PC-3 (cell line): Measurements from ENCODE around the gene TBC1D9. TPM values are rescaled to one million over a fixed set of nuclear protein-coding genes. Genes with fewer than 3 reads are reported as not detected.

Experiments used
- ATAC-seq: fragments of 200-7000 bp; cut with Tn5 transposase; 2 replicates; pipeline ENCODE4 v1.9.1; 2020; ENCODE audit warnings: mild to moderate bottlenecking, moderate library complexity
- BruUV-seq: library from RNA; stranded (reverse); fragments of 400-500 nt; replicated peaks from 2 replicates; lab custom pipeline; 2021; lab: Mats Ljungman, UMichigan
- CTCF ChIA-PET: fragments of 300-600 bp; sonication (Branson Sonifier 250); formaldehyde crosslinking; loops from one replicate; lab custom pipeline; 2022; ENCODE audit warnings: antibody characterized with exemption; lab: Charles Lee
- POLR2A ChIA-PET: fragments of 300-600 bp; sonication (Branson Sonifier 250); formaldehyde crosslinking; loops from one replicate; lab custom pipeline; 2022; ENCODE audit warnings: antibody characterized with exemption; ENCODE audit not compliant: unreplicated experiment; lab: Charles Lee
- DNase-seq: peaks from one replicate; pipeline ENCODE4 v3.0.0-alpha.2; 2015
- H2AFZ ChIP-seq: fragments of 300-600 bp; sonication (generic); 2 replicates; pipeline ENCODE4 v1.6.0; 2016; ENCODE audit warnings: antibody characterized with exemption, low read length
- H3F3A ChIP-seq: fragments of 300-600 bp; sonication (generic); one replicate; pipeline ENCODE4 v1.6.0; 2017; ENCODE audit warnings: antibody characterized with exemption, low read length, control low read depth, mild to moderate bottlenecking; ENCODE audit not compliant: unreplicated experiment
- H3K27ac ChIP-seq: fragments of 300-600 bp; sonication (generic); 2 replicates; pipeline ENCODE4 v1.5.1; 2016; ENCODE audit warnings: mild to moderate bottlenecking, low read length
- H3K27me3 ChIP-seq: fragments of 300-600 bp; sonication (generic); 2 replicates; pipeline ENCODE4 v1.6.1; 2016; ENCODE audit warnings: low read length, mixed read lengths
- H3K36me3 ChIP-seq: fragments of 300-600 bp; sonication (generic); 2 replicates; pipeline ENCODE4 v1.6.1; 2016; ENCODE audit warnings: low read depth, mixed run types, low read length, mixed read lengths
- H3K4me1 ChIP-seq: fragments of 300-600 bp; sonication (generic); 2 replicates; pipeline ENCODE4 v1.5.1; 2016; ENCODE audit warnings: low read length; ENCODE audit not compliant: insufficient read depth
- H3K4me2 ChIP-seq: fragments of 300-600 bp; sonication (generic); 2 replicates; pipeline ENCODE4 v1.6.0; 2016; ENCODE audit warnings: low read length
- H3K4me3 ChIP-seq: fragments of 300-600 bp; sonication (generic); 2 replicates; pipeline ENCODE4 v1.5.1; 2016; ENCODE audit warnings: mild to moderate bottlenecking, low read length, mixed read lengths
- H3K79me2 ChIP-seq: fragments of 300-600 bp; sonication (generic); 2 replicates; pipeline ENCODE4 v1.6.1; 2017; ENCODE audit warnings: low read length, mixed read lengths
- H3K9ac ChIP-seq: fragments of 300-600 bp; sonication (generic); 2 replicates; pipeline ENCODE4 v1.6.0; 2016; ENCODE audit warnings: mild to moderate bottlenecking, low read length
- H3K9me2 ChIP-seq: fragments of 300-600 bp; sonication (generic); replicated peaks from 2 replicates; pipeline ENCODE4 v1.6.1; 2016; ENCODE audit warnings: mixed run types, low read length, mixed read lengths
- H3K9me3 ChIP-seq: fragments of 300-600 bp; sonication (generic); 2 replicates; pipeline ENCODE4 v1.6.1; 2016; ENCODE audit warnings: low read length, mixed read lengths
- H4K20me1 ChIP-seq: fragments of 300-600 bp; sonication (generic); 2 replicates; pipeline ENCODE4 v1.6.1; 2016; ENCODE audit warnings: low read length, mixed read lengths
- CTCF ChIP-seq: fragments of 300-600 bp; sonication (generic); conservative IDR thresholded peaks from 2 replicates; pipeline ENCODE4 v1.5.1; 2017; ENCODE audit warnings: antibody characterized with exemption, low read depth, mild to moderate bottlenecking, low read length
- EZH2 ChIP-seq: fragments of 300-600 bp; sonication (generic); IDR thresholded peaks from one replicate; pipeline ENCODE4 v1.6.1; 2017; ENCODE audit warnings: antibody characterized with exemption, mild to moderate bottlenecking, low read length; ENCODE audit not compliant: unreplicated experiment
- EZH2phosphoT487 ChIP-seq: fragments of 300-600 bp; sonication (generic); IDR thresholded peaks from 2 replicates; pipeline ENCODE4 v1.6.1; 2018; ENCODE audit warnings: mild to moderate bottlenecking, antibody characterized with exemption, low read length, borderline replicate concordance
- intact Hi-C: fragments of 100-400 bp; cut with micrococcal nuclease; formaldehyde crosslinking; loops from 2 replicates; pipeline ENCODE4 v1.9.0; 2023
- total RNA-seq: library from RNA; depleted of rRNA; stranded (reverse); fragments of >200 nt; gene quantifications from 2 replicates; pipeline ENCODE4 v1.2.3, GENCODE V29; 2014

TBC1D9 gene
- total RNA-seq, 1 experiment from 2014 or later, result 11.2 TPM

- Histone ChIP-seq H3K4me3 (no peak overlapping the region), H3K27ac (no peak overlapping the region), H2AFZ (no peak overlapping the region), H3K9ac (no peak overlapping the region), H3K9me2 (no peaks in the 10 kb centered on the region), H4K20me1 (no peaks in the 10 kb centered on the region), H3K4me2 (no peak overlapping the region), H3F3A (no peaks in the 10 kb centered on the region), H3K4me1 (peaks cover 7% of the 10 kb centered on the region; the same call in 1 of the 2 replicates), H3K79me2 (no peaks in the 10 kb centered on the region), H3K9me3 (no peaks in the 10 kb centered on the region), H3K36me3 (no peaks in the 10 kb centered on the region), H3K27me3 (no peaks in the 10 kb centered on the region)
- no peak for TF ChIP-seq CTCF
- no peak for TF ChIP-seq EZH2phosphoT487
- TF ChIP-seq EZH2, result no peak
- ChIA-PET POLR2A (no interaction called here), CTCF (no interaction called here)
- intact Hi-C loops, result no loop called here
- DNase-seq (no peak), ATAC-seq (no peak)
- no TSS peak for BruUV-seq
Measured at GRCh38 chr4:140659943-140660700, 96.1 kb downstream of the TBC1D9 start.

GRCh38 chr4:140654495-140654814 is 101.7 kb downstream of the TBC1D9 start:
- Histone ChIP-seq H3K9me2 (no peaks in the 10 kb centered on the region), H3K4me3 (no peak overlapping the region), H3K4me2 (no peak overlapping the region), H3K36me3 (no peaks in the 10 kb centered on the region), H3K27me3 (no peaks in the 10 kb centered on the region), H3K9me3 (no peaks in the 10 kb centered on the region), H2AFZ (no peak overlapping the region), H3F3A (no peaks in the 10 kb centered on the region), H3K4me1 (no peaks in the 10 kb centered on the region), H4K20me1 (no peaks in the 10 kb centered on the region), H3K27ac (no peak overlapping the region), H3K79me2 (no peaks in the 10 kb centered on the region), H3K9ac (no peak overlapping the region)
- CTCF ChIA-PET, result no interaction called here
- DNase-seq (no peak), ATAC-seq (no peak)
- BruUV-seq, result no TSS peak
- TF ChIP-seq EZH2, result no peak
- TF ChIP-seq EZH2phosphoT487, result no peak
- no peak for TF ChIP-seq CTCF
- intact Hi-C loops, result no loop called here
- POLR2A ChIA-PET, result no interaction called here

- CTCF ChIA-PET, result no interaction called here
- intact Hi-C loops, result no loop called here
Measured at GRCh38 chr4:140653718-140654494, 102.3 kb downstream of the TBC1D9 start.

More at GRCh38 chr4:140653718-140654494, 102.3 kb downstream of the TBC1D9 start:
- H2AFZ ChIP-seq, result no peak overlapping the region
- no peaks in the 10 kb centered on the region for H3K79me2 ChIP-seq
- H3K27ac ChIP-seq, result no peak overlapping the region
- DNase-seq (no peak), ATAC-seq (no peak)
- H3K9me3 ChIP-seq, result no peaks in the 10 kb centered on the region
- TF ChIP-seq CTCF (no peak), EZH2 (no peak), EZH2phosphoT487 (no peak)
- H4K20me1 ChIP-seq, result no peaks in the 10 kb centered on the region
- H3K4me1 ChIP-seq, result no peaks in the 10 kb centered on the region
- H3F3A ChIP-seq, result no peaks in the 10 kb centered on the region
- no peak overlapping the region for H3K4me3 ChIP-seq
- H3K27me3 ChIP-seq, result no peaks in the 10 kb centered on the region
- H3K4me2 ChIP-seq, result no peak overlapping the region
- POLR2A ChIA-PET, result no interaction called here
- H3K9me2 ChIP-seq, result no peaks in the 10 kb centered on the region
- H3K36me3 ChIP-seq, result no peaks in the 10 kb centered on the region
- no TSS peak for BruUV-seq
- H3K9ac ChIP-seq, result no peak overlapping the region
